Measurements from ENCODE around the gene C2orf81.
"Not testable (repeated sequence)": the region's sequence is repeated elsewhere in the genome, so short reads cannot be mapped to it uniquely, and the experiment has no call there.

The C2orf81 gene

GRCh38 chr2:74420443-74421103, 846 bp downstream of the C2orf81 start:
- Mint-ChIP-seq H3K4me3 (peak overlapping the region; percentile 100), H3K4me1 (ENCODE audit: low read depth) (peaks cover 27% of the 10 kb centered on the region), H3K27ac (peak overlapping the region; percentile 100), H3K36me3 (ENCODE audit: low read depth) (peaks cover 16% of the 10 kb centered on the region)
- not testable (repeated sequence) for H3K9me3 Mint-ChIP-seq; DNase-seq (ENCODE audit: low spot score); H3K27me3 Mint-ChIP-seq (ENCODE audit: low read depth)

- H3K27ac Mint-ChIP-seq, result peak overlapping the region; percentile 58
- no peak for DNase-seq (ENCODE audit: low spot score)
- H3K9me3 Mint-ChIP-seq, result no peaks in the 10 kb centered on the region
- peaks cover 11% of the 10 kb centered on the region for H3K36me3 Mint-ChIP-seq (ENCODE audit: low read depth)
- peaks cover 27% of the 10 kb centered on the region for H3K4me1 Mint-ChIP-seq (ENCODE audit: low read depth)
- peak overlapping the region; percentile 48 for H3K4me3 Mint-ChIP-seq
- H3K27me3 Mint-ChIP-seq (ENCODE audit: low read depth), result no peaks in the 10 kb centered on the region
Observed at GRCh38 chr2:74420006-74420405, 1.4 kb downstream of the C2orf81 start.

GRCh38 chr2:74419345-74419744, 2.1 kb downstream of the C2orf81 start:
- H3K9me3 Mint-ChIP-seq, result no peaks in the 10 kb centered on the region
- no peak for DNase-seq (ENCODE audit: low spot score)
- H3K27ac Mint-ChIP-seq, result no peak overlapping the region
- H3K27me3 Mint-ChIP-seq (ENCODE audit: low read depth), result no peaks in the 10 kb centered on the region
- H3K4me1 Mint-ChIP-seq (ENCODE audit: low read depth), result peaks cover 27% of the 10 kb centered on the region
- no peak overlapping the region for H3K4me3 Mint-ChIP-seq
- H3K36me3 Mint-ChIP-seq (ENCODE audit: low read depth), result peaks cover 7% of the 10 kb centered on the region

- H3K4me3 Mint-ChIP-seq, result no peak overlapping the region
- DNase-seq (ENCODE audit: low spot score), result no peak
- H3K36me3 Mint-ChIP-seq (ENCODE audit: low read depth), result peaks cover 3% of the 10 kb centered on the region
Observed at GRCh38 chr2:74418312-74418711, 3.1 kb downstream of the C2orf81 start.

GRCh38 chr2:74417763-74418162, 3.7 kb downstream of the C2orf81 start:
- no peak overlapping the region for H3K27ac Mint-ChIP-seq
- peaks cover 2% of the 10 kb centered on the region for H3K36me3 Mint-ChIP-seq (ENCODE audit: low read depth)
- no peak for DNase-seq (ENCODE audit: low spot score)
- H3K27me3 Mint-ChIP-seq (ENCODE audit: low read depth), result no peaks in the 10 kb centered on the region
- H3K4me3 Mint-ChIP-seq, result no peak overlapping the region
- peaks cover 22% of the 10 kb centered on the region for H3K4me1 Mint-ChIP-seq (ENCODE audit: low read depth)
- no peaks in the 10 kb centered on the region for H3K9me3 Mint-ChIP-seq

More at GRCh38 chr2:74418312-74418711, 3.1 kb downstream of the C2orf81 start:
- H3K27me3 Mint-ChIP-seq (ENCODE audit: low read depth), result no peaks in the 10 kb centered on the region
- H3K9me3 Mint-ChIP-seq, result no peaks in the 10 kb centered on the region
- no peak overlapping the region for H3K27ac Mint-ChIP-seq
- peaks cover 26% of the 10 kb centered on the region for H3K4me1 Mint-ChIP-seq (ENCODE audit: low read depth)

GRCh38 chr2:74417197-74417596, 4.2 kb downstream of the C2orf81 start:
- no peak overlapping the region for H3K27ac Mint-ChIP-seq
- H3K4me3 Mint-ChIP-seq, result no peak overlapping the region
- H3K27me3 Mint-ChIP-seq (ENCODE audit: low read depth), result no peaks in the 10 kb centered on the region
- DNase-seq (ENCODE audit: low spot score), result no peak
- no peaks in the 10 kb centered on the region for H3K9me3 Mint-ChIP-seq
- peaks cover 2% of the 10 kb centered on the region for H3K36me3 Mint-ChIP-seq (ENCODE audit: low read depth)
- H3K4me1 Mint-ChIP-seq (ENCODE audit: low read depth), result peaks cover 18% of the 10 kb centered on the region

GRCh38 chr2:74416778-74417177, 4.6 kb downstream of the C2orf81 start:
- peaks cover 18% of the 10 kb centered on the region for H3K4me1 Mint-ChIP-seq (ENCODE audit: low read depth)
- no peak overlapping the region for H3K4me3 Mint-ChIP-seq
- no peak overlapping the region for H3K27ac Mint-ChIP-seq
- DNase-seq (ENCODE audit: low spot score), result no peak
- no peaks in the 10 kb centered on the region for H3K27me3 Mint-ChIP-seq (ENCODE audit: low read depth)
- H3K36me3 Mint-ChIP-seq (ENCODE audit: low read depth), result peaks cover under 1% of the 10 kb centered on the region
- no peaks in the 10 kb centered on the region for H3K9me3 Mint-ChIP-seq

GRCh38 chr2:74415762-74416395, 5.5 kb downstream of the C2orf81 start:
- no peaks in the 10 kb centered on the region for H3K9me3 Mint-ChIP-seq
- no peak for DNase-seq (ENCODE audit: low spot score)
- no peaks in the 10 kb centered on the region for H3K27me3 Mint-ChIP-seq (ENCODE audit: low read depth)
- H3K27ac Mint-ChIP-seq, result no peak overlapping the region
- H3K36me3 Mint-ChIP-seq (ENCODE audit: low read depth), result no peaks in the 10 kb centered on the region
- peaks cover 13% of the 10 kb centered on the region for H3K4me1 Mint-ChIP-seq (ENCODE audit: low read depth)
- H3K4me3 Mint-ChIP-seq, result peak overlapping the region; percentile 39

GRCh38 chr2:74414881-74415761, 6.3 kb downstream of the C2orf81 start:
- H3K4me1 Mint-ChIP-seq (ENCODE audit: low read depth), result peaks cover 8% of the 10 kb centered on the region

GRCh38 chr2:74414441-74414840, 7.0 kb downstream of the C2orf81 start:
- Mint-ChIP-seq H3K4me1 (ENCODE audit: low read depth) (peaks cover 4% of the 10 kb centered on the region), H3K27me3 (ENCODE audit: low read depth) (peaks cover 1% of the 10 kb centered on the region), H3K9me3 (no peaks in the 10 kb centered on the region), H3K36me3 (ENCODE audit: low read depth) (no peaks in the 10 kb centered on the region), H3K27ac (no peak overlapping the region), H3K4me3 (peak overlapping the region; percentile 32)
- no peak for DNase-seq (ENCODE audit: low spot score)

More at GRCh38 chr2:74414881-74415761, 6.3 kb downstream of the C2orf81 start:
- Mint-ChIP-seq H3K27ac (no peak overlapping the region), H3K9me3 (no peaks in the 10 kb centered on the region), H3K4me3 (peak overlapping the region; percentile 45), H3K27me3 (ENCODE audit: low read depth) (no peaks in the 10 kb centered on the region), H3K36me3 (ENCODE audit: low read depth) (no peaks in the 10 kb centered on the region)
- no peak for DNase-seq (ENCODE audit: low spot score)

- DNase-seq (ENCODE audit: low spot score), result no peak
- Mint-ChIP-seq H3K9me3 (no peaks in the 10 kb centered on the region), H3K27ac (no peak overlapping the region), H3K4me1 (ENCODE audit: low read depth) (peaks cover 4% of the 10 kb centered on the region), H3K27me3 (ENCODE audit: low read depth) (peaks cover 12% of the 10 kb centered on the region), H3K36me3 (ENCODE audit: low read depth) (no peaks in the 10 kb centered on the region), H3K4me3 (no peak overlapping the region)
Observed at GRCh38 chr2:74413001-74413698, 8.3 kb downstream of the C2orf81 start.

GRCh38 chr2:74407682-74408081, 13.7 kb downstream of the C2orf81 start:
- no peak overlapping the region for H3K4me3 Mint-ChIP-seq
- H3K4me1 Mint-ChIP-seq (ENCODE audit: low read depth), result no peaks in the 10 kb centered on the region
- H3K9me3 Mint-ChIP-seq, result no peaks in the 10 kb centered on the region
- H3K27me3 Mint-ChIP-seq (ENCODE audit: low read depth), result peaks cover 13% of the 10 kb centered on the region
- H3K27ac Mint-ChIP-seq, result no peak overlapping the region
- no peaks in the 10 kb centered on the region for H3K36me3 Mint-ChIP-seq (ENCODE audit: low read depth)
- DNase-seq (ENCODE audit: low spot score), result no peak

- Mint-ChIP-seq H3K36me3 (ENCODE audit: low read depth) (no peaks in the 10 kb centered on the region), H3K27ac (no peak overlapping the region), H3K4me3 (no peak overlapping the region), H3K9me3 (no peaks in the 10 kb centered on the region), H3K4me1 (ENCODE audit: low read depth) (no peaks in the 10 kb centered on the region), H3K27me3 (ENCODE audit: low read depth) (peaks cover 17% of the 10 kb centered on the region)
- DNase-seq (ENCODE audit: low spot score), result no peak
Observed at GRCh38 chr2:74406035-74406434, 15.4 kb downstream of the C2orf81 start.
